NCI-H2196 (cell line): ENCODE results near the gene MYO1E.
"Not testable (repeated sequence)": the region's sequence is repeated elsewhere in the genome, so short reads cannot be mapped to it uniquely, and the experiment has no call there.

Experiments
- DNase-seq: peaks from one replicate; lab custom pipeline; 2025; ENCODE audit not compliant: unreplicated experiment; lab: John Stamatoyannopoulos, UW

The MYO1E gene

DNA sequence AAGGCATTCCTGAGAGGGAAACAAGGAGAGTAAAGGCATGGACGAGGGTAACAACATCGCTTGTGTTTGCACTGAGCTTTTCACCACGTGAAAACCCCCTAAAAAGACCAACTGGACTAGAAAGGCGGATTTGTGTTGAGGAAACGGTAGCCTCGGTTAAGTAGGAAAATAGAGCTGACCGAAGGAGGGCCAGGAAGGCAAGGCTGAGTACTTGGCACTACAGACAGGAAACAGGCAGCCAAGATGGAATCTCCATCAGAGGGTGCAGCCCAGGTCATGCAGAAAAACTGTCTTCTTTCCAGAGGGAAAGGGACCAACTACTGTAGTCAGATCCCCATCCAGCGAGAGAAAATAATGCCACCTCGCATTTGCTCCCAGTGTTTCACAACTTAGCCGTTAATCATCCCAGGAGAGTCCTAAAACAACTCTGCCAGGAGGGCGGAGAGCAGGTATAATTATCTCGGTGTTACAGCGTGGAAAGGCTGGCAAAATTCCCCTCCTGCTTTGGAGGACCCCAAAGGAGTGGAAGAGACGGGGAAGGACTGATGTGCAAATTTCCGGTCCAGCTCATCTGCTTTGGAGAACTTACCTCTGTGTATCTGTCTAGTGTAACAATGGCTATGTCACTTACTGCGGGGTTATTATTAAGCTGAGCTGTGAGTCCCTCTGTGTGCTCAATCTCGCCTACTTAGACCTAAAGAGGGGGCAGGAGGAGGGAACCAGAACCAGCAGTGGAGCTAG, 77.2 kb downstream of the MYO1E start:
- DNase-seq, result no peak

- DNase-seq, result no peak
Observed at GRCh38 chr15:59294574-59295260, 78.0 kb downstream of the MYO1E start.

DNA sequence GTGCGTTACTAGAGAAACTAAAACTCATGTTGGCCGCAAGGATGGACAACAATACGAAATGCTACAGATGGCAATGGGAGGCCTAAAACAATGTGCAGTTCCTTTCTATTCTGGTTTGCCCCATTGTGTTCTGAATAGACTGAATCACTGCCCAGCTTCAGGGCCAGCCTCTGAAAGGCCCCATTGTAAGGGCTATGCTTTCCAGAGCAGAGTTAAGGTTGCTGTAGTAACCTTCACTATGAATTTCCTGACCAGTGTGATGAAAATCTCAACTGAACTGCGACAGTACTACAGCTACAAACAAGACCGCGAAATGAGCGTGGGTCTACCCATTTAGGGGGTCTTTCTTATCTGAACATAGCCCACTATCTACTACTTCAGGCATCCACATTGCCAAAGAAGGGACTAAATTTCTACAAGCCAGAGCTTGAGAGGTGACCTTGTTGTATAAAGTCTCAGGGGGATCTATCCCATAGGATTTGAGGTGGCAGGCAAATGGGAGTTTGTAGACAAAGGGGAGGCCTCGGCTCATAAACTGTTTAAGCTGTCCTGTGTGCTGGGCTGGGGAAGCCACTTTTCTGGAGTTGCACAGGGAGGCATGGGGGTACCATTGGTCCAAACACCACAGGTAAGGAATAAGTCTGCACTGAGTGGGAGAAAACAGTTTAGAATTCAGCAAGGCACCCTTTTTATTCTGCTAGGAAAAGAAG, 80.1 kb downstream of the MYO1E start:
- DNase-seq, result no peak

DNA sequence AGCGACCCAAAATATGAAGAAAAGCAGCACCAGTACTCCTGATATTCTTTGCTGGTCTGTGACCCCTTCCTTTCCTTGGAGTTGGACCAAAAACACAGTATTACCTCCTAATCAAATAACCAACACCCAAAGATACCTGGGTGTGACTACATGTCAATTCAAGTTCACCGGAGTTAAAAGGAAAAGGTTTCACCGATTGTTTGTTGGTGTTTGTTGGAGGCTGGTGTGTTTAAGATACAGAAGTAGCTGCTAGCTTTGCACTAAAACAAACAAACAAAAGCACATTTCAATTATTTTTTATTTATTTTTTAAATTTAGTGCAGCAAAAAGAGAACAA, 81.5 kb downstream of the MYO1E start:
- DNase-seq, result no peak

- no peak for DNase-seq
Observed at GRCh38 chr15:59290295-59291212, 82.1 kb downstream of the MYO1E start.

GRCh38 chr15:59289574-59289973, 83.1 kb downstream of the MYO1E start:
- no peak for DNase-seq

- DNase-seq, result no peak
Observed at GRCh38 chr15:59283717-59284391, 88.8 kb downstream of the MYO1E start.

GRCh38 chr15:59282515-59283337, 89.9 kb downstream of the MYO1E start:
- DNase-seq, result no peak

GRCh38 chr15:59281699-59282098, 91.0 kb downstream of the MYO1E start:
- DNase-seq, result no peak

DNA sequence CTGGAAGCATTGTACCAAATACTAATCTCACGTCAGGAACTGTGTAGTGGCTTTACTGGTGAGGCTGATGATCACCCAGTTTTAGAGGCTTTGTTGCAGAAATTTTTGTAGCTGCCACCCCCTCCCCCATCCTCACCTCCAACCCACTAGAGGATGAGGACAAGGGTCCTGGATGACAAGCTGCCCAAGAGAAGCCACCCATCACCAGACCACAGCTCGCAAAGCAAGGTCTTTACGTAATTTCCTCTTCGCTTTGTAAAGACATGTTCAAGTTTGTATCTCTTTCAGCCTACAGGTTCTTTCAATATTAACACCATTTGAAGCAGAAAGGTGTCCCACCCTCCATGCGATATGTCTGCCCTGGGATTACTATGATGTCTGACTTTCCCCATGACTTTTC, 91.8 kb downstream of the MYO1E start:
- no peak for DNase-seq

DNA sequence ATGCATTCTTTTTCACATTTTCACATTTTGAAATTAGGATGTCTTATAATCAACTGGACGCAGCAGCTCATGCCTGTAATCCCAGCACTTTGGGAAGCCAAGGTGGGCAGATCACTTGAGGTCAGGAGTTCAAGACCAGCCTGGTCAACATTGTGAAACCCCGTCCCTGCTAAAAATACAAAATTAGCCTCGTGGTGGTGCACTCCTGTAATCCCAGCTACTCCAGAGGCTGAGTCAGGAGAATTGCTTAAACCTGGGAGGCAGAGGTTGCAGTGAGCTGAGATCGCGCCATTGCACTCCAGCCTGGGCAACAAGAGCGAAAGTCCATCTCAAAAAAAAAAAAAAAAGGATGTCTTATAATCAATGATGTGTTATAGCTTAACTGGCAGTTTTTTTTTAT, 92.4 kb downstream of the MYO1E start:
- DNase-seq, result not testable (repeated sequence)

DNA sequence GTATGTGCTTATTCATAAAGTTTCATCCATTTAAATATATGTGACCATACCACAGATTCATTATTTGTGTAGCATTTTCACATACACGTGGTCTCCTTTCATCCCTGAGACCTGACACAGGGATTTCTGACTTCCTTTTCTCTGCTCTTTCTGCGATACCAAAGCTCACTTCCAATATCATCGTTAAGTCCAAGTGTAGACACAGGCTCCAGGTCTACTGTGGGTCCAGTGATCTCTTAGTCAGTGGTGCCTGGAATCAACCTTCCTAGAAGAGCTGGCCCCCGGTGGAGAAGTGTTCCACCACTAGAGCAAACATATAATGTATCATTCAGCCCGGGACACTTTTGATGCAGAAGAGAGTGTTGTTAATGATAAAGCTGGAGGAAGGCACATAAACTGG, 93.6 kb downstream of the MYO1E start:
- no peak for DNase-seq

DNA sequence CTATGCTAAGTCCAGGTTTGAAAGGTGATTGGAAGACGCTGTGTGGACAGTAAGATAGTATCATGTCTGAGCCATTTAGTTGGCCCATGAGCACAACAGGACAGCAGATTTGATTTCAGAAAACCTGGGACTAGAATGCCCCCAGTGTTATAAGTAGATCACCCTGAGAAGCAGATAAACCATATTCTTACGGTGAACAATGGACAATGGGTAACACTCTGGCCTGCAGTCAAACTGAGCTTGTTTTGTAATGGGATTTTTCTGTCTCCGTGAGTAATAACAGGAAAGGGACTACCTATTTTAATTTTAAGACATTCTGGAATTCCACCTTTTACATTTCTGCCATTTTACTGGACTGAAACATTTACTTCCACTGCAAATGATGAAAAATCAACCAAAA, 94.6 kb downstream of the MYO1E start:
- DNase-seq, result no peak

- DNase-seq, result no peak
Observed at GRCh38 chr15:59276225-59277178, 96.2 kb downstream of the MYO1E start.

GRCh38 chr15:59274126-59274970, 98.3 kb downstream of the MYO1E start:
- no peak for DNase-seq

- no peak for DNase-seq
Observed at GRCh38 chr15:59273234-59273633, 99.4 kb downstream of the MYO1E start.

DNA sequence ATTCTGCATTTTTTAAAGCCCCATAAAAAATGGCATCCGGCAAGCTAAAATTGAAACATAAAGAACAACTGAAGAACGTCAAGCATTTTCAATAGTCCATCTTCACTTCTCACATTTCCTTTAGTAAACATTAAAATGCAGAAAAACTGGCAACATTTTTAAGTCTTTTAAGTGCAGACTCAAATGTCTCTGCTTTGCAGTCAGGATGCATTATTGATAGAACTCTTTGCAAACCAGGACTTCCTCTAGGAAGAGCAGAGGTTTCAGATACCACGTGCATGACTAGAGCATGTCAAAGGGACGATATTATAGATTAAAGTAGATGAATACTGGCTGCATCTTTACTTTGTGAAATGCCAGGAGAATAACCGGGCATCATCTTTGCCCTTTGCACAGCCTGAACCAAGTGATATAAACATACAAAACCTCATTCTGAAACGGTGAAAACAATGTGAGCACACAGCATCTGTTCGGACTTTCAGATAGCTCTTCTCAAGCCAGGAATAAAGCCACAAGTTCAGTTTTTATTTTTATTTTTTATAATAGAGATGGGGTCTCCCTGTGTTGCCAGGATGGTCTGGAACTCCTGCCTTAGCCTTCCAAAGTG, 101.0 kb downstream of the MYO1E start:
- DNase-seq, result no peak
